MM.1S (cell line): ENCODE data around the gene OLFML1.

ENCODE experiments used
- EZH2 ChIP-seq: fragments of 300-600 bp; sonication (generic); optimal IDR thresholded peaks from 2 replicates; pipeline ENCODE3; 2017; ENCODE audit warnings: low read depth, mild to moderate bottlenecking, antibody characterized with exemption, low read length, mixed read lengths
- EZH2phosphoT487 ChIP-seq: fragments of 300-600 bp; sonication (generic); IDR thresholded peaks from 2 replicates; pipeline ENCODE4 v1.6.1; 2018; ENCODE audit warnings: antibody characterized with exemption, low read length
- TF ChIP-seq, protein P1 (sequence below): fragments of 300-600 bp; sonication (generic); IDR thresholded peaks from 2 replicates; pipeline ENCODE4 v1.5.1; 2016; ENCODE audit warnings: antibody characterized with exemption, low read length, mixed read lengths

DNA sequence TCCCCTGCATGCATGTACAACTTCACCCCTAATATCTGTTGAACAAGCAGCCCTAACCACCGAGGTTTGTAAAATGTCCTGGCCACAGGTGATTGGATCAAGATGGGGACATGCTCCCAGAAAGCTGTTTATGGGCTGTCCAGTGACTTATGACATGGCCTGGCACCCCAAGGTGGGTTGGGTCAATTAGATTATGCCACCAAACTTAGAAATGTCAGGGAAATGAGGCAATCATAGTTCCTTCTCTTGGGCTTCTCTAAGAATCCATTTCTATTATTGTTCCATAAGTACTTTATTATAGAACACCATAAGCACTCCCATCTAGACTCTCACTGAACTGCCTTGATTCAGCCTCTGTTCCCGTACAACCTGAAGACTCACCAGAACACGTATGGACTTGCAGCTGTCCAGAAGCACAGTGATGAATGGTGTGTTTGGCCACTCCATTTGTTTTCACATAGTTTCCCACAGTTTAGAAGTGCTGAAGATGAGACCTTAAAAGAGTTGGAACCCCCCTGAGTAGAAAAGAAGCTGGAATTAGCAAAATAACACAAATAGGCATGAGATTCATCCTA is 45.5 kb upstream of the OLFML1 start:
- TF ChIP-seq EZH2 (no peak), EZH2phosphoT487 (no peak)
- TF ChIP-seq, protein P1, sequence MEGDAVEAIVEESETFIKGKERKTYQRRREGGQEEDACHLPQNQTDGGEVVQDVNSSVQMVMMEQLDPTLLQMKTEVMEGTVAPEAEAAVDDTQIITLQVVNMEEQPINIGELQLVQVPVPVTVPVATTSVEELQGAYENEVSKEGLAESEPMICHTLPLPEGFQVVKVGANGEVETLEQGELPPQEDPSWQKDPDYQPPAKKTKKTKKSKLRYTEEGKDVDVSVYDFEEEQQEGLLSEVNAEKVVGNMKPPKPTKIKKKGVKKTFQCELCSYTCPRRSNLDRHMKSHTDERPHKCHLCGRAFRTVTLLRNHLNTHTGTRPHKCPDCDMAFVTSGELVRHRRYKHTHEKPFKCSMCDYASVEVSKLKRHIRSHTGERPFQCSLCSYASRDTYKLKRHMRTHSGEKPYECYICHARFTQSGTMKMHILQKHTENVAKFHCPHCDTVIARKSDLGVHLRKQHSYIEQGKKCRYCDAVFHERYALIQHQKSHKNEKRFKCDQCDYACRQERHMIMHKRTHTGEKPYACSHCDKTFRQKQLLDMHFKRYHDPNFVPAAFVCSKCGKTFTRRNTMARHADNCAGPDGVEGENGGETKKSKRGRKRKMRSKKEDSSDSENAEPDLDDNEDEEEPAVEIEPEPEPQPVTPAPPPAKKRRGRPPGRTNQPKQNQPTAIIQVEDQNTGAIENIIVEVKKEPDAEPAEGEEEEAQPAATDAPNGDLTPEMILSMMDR = no peak
